ENCODE data around the gene ITGA11.

DNA sequence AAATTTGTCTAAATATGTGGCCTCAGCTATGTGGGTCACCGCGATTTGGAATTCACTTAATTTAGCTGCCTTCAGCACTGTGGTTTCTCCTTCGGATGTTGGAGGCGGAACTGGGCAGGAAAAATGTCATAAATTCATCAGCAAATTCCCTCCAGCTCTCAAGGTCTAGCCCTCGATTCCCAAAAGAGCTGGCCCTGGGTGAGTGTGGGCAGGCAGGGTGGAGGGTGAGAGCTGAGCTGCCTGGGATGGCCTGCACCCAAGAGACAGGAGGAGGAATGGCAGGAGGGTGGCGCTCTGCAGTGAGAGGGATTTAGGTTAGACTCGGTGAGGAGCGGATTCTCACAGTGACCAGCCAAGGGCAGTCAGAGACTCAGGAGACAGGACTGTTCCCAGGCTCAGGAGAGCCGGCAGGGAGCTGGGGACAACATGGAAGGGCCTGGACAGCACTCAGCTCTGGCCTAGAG, 97.3 kb downstream of the ITGA11 start:
- TF ChIP-seq, protein P1, sequence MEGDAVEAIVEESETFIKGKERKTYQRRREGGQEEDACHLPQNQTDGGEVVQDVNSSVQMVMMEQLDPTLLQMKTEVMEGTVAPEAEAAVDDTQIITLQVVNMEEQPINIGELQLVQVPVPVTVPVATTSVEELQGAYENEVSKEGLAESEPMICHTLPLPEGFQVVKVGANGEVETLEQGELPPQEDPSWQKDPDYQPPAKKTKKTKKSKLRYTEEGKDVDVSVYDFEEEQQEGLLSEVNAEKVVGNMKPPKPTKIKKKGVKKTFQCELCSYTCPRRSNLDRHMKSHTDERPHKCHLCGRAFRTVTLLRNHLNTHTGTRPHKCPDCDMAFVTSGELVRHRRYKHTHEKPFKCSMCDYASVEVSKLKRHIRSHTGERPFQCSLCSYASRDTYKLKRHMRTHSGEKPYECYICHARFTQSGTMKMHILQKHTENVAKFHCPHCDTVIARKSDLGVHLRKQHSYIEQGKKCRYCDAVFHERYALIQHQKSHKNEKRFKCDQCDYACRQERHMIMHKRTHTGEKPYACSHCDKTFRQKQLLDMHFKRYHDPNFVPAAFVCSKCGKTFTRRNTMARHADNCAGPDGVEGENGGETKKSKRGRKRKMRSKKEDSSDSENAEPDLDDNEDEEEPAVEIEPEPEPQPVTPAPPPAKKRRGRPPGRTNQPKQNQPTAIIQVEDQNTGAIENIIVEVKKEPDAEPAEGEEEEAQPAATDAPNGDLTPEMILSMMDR (IDR thresholded peaks at IDR 0.05), result no peak
- no peak for TF ChIP-seq POLR2AphosphoS5 (IDR thresholded peaks at IDR 0.05)
- TF ChIP-seq EP300 (IDR thresholded peaks at IDR 0.05), result no peak

Measured in suprapubic skin (tissue), 4 donors.